ENCODE results near the gene XPO1. TPM values are rescaled to one million over a fixed set of nuclear protein-coding genes. Genes with fewer than 3 reads are reported as not detected.

XPO1 gene
- total RNA-seq, 2 donors from 2014 or later = 264 to 315 TPM

DNA sequence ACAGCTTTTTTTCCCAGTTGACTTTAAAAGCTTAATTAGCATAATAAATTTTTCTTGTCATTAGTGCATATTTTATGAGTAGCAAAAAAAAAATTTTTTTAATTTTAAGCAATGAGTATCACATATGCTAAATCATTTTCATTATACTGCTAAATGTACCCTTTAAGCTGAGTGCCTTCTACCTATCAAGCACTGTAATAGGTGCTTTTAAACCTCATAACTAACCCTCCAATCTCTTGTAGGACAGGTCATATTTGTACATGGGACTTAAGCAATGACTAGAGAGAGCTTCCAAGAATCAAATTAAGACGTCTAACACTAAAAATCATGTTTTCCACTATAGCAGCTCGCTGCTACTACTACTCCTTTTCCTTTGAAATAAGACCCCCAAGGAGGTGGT, 7.4 kb downstream of the XPO1 start:
- Histone ChIP-seq H3K36me3 (ENCODE audit: control insufficient read depth, insufficient read depth, low read length) (peaks cover 57% of the 10 kb centered on the region), H3K27me3 (ENCODE audit: control insufficient read depth, insufficient read depth, low read length, poor library complexity, severe bottlenecking) (no peaks in the 10 kb centered on the region), H3K9ac (ENCODE audit: extremely low read depth, low read length, poor library complexity, severe bottlenecking) (no peak overlapping the region), H3K4me1 (ENCODE audit: control insufficient read depth, insufficient read depth, low read length) (peaks cover 10% of the 10 kb centered on the region), H3K4me3 (ENCODE audit: low read length) (peak overlapping the region; percentile 64), H3K27ac (ENCODE audit: low read depth, low read length) (no peak overlapping the region), H3K9me3 (ENCODE audit: control insufficient read depth, low read length) (no peaks in the 10 kb centered on the region)
- H3K4me3 Mint-ChIP-seq = no peak overlapping the region
- H3K27me3 Mint-ChIP-seq (ENCODE audit: insufficient read depth) = no peaks in the 10 kb centered on the region
- WGBS, 2 experiments (ENCODE audit: insufficient coverage in 1 of 2, insufficient read length in 1 of 2) = 45 to 72% methylated on average over 2 of the region's 2 CpGs
- peaks cover 28% of the 10 kb centered on the region for H3K4me1 Mint-ChIP-seq
- H3K27ac Mint-ChIP-seq = peak overlapping the region; percentile 44
- no peak for DNase-seq
- TF ChIP-seq, protein P1, sequence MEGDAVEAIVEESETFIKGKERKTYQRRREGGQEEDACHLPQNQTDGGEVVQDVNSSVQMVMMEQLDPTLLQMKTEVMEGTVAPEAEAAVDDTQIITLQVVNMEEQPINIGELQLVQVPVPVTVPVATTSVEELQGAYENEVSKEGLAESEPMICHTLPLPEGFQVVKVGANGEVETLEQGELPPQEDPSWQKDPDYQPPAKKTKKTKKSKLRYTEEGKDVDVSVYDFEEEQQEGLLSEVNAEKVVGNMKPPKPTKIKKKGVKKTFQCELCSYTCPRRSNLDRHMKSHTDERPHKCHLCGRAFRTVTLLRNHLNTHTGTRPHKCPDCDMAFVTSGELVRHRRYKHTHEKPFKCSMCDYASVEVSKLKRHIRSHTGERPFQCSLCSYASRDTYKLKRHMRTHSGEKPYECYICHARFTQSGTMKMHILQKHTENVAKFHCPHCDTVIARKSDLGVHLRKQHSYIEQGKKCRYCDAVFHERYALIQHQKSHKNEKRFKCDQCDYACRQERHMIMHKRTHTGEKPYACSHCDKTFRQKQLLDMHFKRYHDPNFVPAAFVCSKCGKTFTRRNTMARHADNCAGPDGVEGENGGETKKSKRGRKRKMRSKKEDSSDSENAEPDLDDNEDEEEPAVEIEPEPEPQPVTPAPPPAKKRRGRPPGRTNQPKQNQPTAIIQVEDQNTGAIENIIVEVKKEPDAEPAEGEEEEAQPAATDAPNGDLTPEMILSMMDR (conservative IDR thresholded peaks at IDR 0.05) = no peak
- no peaks in the 10 kb centered on the region for H3K9me3 Mint-ChIP-seq
- H3K36me3 Mint-ChIP-seq (ENCODE audit: low read depth) = peaks cover 49% of the 10 kb centered on the region

DNA sequence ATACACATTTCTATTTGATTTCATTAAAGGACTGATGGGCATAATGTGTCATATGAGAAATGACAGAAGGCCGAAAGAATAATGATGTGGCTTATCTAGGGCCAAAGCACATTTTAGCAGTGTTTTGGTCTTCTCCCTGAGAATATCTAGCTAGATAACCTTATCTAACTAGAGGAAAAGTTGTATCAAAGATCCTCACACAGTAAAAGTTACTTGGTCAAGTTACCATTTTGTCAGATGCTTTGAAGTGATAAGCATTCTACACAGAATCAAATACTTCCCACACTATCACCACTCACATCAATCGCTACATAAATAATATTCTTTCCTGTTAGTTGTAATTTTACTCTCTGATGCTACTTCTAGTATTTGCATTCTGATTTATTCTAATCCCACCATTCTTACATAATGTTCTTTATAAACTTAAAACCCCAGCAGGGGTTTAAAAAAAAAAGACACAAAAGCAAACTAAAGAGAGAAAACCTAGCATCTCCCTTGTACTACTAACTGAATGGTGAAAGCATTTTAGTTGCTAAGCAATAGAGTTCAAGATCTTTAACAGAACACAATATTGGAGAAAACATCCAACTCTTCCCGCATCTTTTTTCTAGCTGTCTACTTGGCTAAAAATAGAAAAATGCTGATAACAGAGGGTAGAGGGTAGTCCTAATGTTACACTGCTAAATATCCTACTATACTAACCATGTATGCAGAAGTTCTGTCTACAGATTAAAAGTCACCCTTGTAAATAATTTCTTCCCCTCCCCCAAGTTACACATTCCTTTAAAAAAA, 8.0 kb downstream of the XPO1 start:
- Mint-ChIP-seq H3K27ac (peak overlapping the region; percentile 41), H3K27me3 (ENCODE audit: insufficient read depth) (no peaks in the 10 kb centered on the region), H3K4me3 (no peak overlapping the region), H3K4me1 (peaks cover 23% of the 10 kb centered on the region), H3K9me3 (no peaks in the 10 kb centered on the region), H3K36me3 (ENCODE audit: low read depth) (peaks cover 50% of the 10 kb centered on the region)
- H3K9ac ChIP-seq (ENCODE audit: extremely low read depth, low read length, poor library complexity, severe bottlenecking) = no peak overlapping the region
- TF ChIP-seq, protein P1 (conservative IDR thresholded peaks at IDR 0.05) = no peak
- H3K9me3 ChIP-seq (ENCODE audit: control insufficient read depth, low read length) = no peaks in the 10 kb centered on the region
- peaks cover 63% of the 10 kb centered on the region for H3K36me3 ChIP-seq (ENCODE audit: control insufficient read depth, insufficient read depth, low read length)
- H3K27ac ChIP-seq (ENCODE audit: low read depth, low read length) = peak overlapping the region; percentile 14
- H3K4me1 ChIP-seq (ENCODE audit: control insufficient read depth, insufficient read depth, low read length) = peaks cover 10% of the 10 kb centered on the region
- H3K4me3 ChIP-seq (ENCODE audit: low read length) = no peak overlapping the region
- DNase-seq = no peak
- no peaks in the 10 kb centered on the region for H3K27me3 ChIP-seq (ENCODE audit: control insufficient read depth, insufficient read depth, low read length, poor library complexity, severe bottlenecking)
- 89 to 100% methylated on average over 1 to 3 of the region's 3 CpGs for WGBS, 2 experiments (ENCODE audit: insufficient coverage in 1 of 2, insufficient read length in 1 of 2)

DNA sequence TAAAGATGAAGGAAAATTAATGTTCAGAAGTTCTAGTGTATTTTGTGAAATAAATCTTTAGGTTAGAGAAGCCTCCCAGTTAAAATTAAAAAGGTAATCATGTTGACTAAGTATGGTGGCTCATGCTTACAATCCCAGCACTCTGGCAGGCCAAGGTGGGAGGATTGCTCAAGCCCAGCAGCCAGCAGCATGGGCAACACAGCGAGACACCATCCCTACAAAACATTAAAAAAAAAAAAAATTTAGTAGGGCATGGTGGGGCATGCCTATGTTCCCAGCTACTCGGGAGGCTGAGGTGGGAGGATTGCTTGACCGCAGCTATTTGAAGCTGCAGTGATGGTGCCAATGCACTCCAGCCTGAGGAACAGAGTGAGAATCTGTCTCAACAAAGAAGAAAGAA, 17.9 kb downstream of the XPO1 start:
- Mint-ChIP-seq H3K36me3 (ENCODE audit: low read depth) (peaks cover 64% of the 10 kb centered on the region), H3K9me3 (no peaks in the 10 kb centered on the region), H3K4me1 (peaks cover 9% of the 10 kb centered on the region), H3K4me3 (no peak overlapping the region), H3K27me3 (ENCODE audit: insufficient read depth) (no peaks in the 10 kb centered on the region), H3K27ac (no peak overlapping the region)
- Histone ChIP-seq H3K4me1 (ENCODE audit: control insufficient read depth, insufficient read depth, low read length) (no peaks in the 10 kb centered on the region), H3K9ac (ENCODE audit: extremely low read depth, low read length, poor library complexity, severe bottlenecking) (no peak overlapping the region), H3K36me3 (ENCODE audit: control insufficient read depth, insufficient read depth, low read length) (peaks cover 86% of the 10 kb centered on the region), H3K9me3 (ENCODE audit: control insufficient read depth, low read length) (no peaks in the 10 kb centered on the region), H3K4me3 (ENCODE audit: low read length) (no peak overlapping the region), H3K27me3 (ENCODE audit: control insufficient read depth, insufficient read depth, low read length, poor library complexity, severe bottlenecking) (no peaks in the 10 kb centered on the region), H3K27ac (ENCODE audit: low read depth, low read length) (no peak overlapping the region)
- TF ChIP-seq, protein P1 (conservative IDR thresholded peaks at IDR 0.05) = no peak
- peak; percentile 27 for DNase-seq
- 90 to 93% methylated on average over 3 of the region's 3 CpGs for WGBS, 2 experiments (ENCODE audit: insufficient coverage in 1 of 2, insufficient read length in 1 of 2)
